Activated T-cell treated with anti-CD3 and anti-CD28 coated beads, Interleukin-2, amount 50 U/mL, for 1 hour (primary cell): ENCODE data around the gene TRPC4.

Experiments used
- DNase-seq: peaks from one replicate; pipeline ENCODE4 v3.0.0-alpha.2; 2020

TRPC4 gene

GRCh38 chr13:37709318-37709717 lies 160.3 kb downstream of the TRPC4 start:
- no peak for DNase-seq

DNA sequence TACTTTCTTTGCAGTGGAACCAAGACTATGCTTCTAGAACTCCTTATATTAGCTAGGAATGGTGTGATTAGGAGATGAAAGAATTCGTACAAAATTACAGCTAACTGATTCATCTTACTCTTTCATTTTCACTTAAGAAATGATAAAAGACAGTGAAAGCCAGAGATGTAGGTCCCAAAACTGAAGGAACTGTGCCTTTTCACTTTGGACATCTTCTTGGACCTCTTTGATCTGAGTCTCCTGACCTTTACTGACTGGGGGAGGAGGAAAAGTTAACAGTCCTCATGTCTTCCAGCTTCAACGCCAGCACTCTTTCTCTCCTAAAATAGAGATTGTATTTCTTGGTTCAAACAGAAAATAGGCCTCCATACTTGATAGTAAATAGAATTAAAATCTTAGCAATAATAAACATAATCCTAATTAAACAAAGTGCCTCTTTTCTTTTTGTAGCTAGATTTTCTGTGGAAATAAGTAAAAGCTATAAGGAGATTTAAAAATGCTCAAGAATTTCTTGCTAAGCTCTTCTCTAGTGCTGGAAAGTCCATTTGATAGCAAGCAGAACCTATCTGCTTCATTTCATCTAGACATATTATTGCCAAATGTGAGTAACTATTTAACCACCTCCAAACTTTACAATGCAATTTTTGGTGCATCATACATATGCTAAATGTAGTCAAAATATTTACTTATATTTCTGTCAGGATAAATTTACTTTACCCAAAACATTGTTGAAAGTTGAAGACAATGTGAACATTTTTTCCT lies 161.7 kb downstream of the TRPC4 start:
- DNase-seq = no peak

- no peak for DNase-seq
Observed at GRCh38 chr13:37706041-37706440, 163.5 kb downstream of the TRPC4 start.

- no peak for DNase-seq
Observed at GRCh38 chr13:37701972-37702371, 167.6 kb downstream of the TRPC4 start.

DNA sequence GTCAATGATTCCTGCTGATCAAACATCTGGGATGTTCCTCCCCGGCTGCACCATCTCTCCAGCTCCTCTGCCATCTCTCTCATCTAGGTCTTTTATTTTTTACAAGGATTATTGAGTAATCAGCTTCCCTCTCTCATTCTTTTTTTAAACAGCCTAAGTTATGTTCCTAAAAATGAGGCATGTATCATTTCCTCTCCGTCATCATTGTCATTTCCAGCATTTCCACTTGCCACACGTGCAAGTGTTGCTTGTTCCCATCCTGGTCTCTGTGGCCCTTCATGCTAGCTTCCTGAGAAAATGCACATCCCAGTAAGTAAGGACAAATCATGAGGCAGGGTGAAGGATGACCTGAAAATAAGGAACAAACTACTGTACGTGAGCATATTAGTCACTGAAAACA lies 168.3 kb downstream of the TRPC4 start:
- no peak for DNase-seq

GRCh38 chr13:37700887-37701286 lies 168.7 kb downstream of the TRPC4 start:
- no peak for DNase-seq

DNA sequence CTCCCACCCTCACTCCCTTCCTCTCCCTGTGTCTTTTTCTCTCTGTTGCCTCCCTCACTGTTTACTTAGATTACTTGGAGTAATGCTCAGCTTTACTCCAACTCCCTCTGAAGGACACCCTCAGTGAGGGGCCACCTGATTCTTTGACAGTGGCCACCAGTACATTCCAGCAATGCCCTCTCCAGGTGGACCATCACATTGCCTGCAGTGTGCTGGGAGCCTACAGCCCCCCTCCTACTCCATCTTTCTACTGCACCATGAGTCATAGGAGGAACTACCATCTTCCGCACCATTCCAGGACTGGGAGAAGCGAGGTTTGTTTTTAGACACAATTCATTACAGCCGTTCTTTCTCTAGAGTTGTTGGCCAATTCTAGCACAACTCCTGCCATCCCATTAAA lies 174.4 kb downstream of the TRPC4 start:
- no peak for DNase-seq

DNA sequence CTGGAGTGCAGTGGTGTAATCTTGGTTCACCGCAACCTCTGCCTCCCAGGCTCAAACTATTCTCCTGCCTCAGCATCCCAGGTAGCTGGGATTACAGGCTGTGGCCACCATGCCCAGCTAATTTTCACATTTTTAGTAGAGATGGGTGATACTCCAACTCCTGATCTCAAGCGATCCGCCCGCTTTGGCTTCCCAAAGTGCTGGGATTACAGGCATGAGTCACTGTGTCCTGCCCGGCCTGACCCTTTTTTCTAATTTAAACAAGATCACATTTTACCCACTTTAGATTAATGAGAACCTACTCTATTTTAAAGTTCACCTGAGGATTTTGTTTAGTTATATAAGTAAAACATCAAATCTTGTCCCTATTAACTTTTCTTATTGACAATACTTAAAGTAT lies 179.2 kb downstream of the TRPC4 start:
- no peak for DNase-seq

- no peak for DNase-seq
Observed at GRCh38 chr13:37686501-37686900, 183.1 kb downstream of the TRPC4 start.

GRCh38 chr13:37685206-37685605 lies 184.4 kb downstream of the TRPC4 start:
- no peak for DNase-seq

GRCh38 chr13:37682496-37682895 lies 187.1 kb downstream of the TRPC4 start:
- no peak for DNase-seq

DNA sequence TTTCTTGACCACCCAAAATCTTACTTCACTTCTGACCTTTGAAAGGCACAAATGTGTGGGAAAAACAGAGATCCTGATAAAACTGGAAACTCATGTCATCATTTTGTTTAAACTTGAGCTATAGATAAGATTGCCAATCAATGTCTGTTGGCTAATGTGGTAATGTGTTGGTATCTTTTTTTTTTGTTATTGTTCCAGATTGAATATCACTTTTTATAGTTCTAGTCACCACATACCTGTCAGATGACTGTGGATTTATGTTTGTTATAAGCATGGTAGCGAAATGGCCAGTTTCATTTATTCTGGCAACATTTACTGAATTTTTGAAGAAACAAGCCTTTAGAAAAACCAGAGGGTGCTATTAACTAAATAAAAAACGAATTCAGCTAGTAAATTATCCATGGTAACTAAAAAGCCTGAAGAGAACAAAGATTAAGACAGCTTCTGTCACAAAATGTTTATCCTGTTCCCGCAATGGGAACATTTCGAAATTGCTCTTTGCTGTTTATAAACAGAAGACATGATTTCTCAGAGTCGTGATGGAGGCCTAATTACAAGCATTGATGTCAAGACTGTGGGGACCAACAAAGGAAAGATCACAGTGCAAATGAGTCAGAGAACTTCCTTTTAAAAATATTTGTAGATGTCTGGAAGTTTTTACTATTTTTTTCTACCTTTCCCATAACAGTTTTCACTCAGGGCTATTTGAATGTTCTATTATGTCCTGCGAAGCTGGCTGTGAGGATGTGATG lies 188.1 kb downstream of the TRPC4 start:
- DNase-seq = no peak

DNA sequence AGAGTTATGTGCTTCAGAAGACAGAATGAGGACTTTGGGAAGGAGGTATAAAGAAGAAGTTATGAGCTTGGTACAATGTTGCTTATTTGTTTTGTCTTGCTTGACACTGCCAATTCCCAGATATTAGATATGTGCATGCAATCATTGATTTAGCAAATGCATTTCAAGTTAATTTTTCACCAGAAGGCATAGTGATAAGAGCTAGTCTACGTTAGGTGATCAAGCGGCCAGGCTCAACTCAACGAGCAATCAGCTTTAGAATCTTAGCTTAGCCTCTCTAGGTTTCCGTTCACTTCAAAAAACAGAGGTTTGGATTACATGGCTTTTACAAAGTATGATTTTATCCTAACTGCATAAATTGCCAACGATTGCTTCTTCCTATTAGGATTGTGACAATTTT lies 189.4 kb downstream of the TRPC4 start:
- no peak for DNase-seq

DNA sequence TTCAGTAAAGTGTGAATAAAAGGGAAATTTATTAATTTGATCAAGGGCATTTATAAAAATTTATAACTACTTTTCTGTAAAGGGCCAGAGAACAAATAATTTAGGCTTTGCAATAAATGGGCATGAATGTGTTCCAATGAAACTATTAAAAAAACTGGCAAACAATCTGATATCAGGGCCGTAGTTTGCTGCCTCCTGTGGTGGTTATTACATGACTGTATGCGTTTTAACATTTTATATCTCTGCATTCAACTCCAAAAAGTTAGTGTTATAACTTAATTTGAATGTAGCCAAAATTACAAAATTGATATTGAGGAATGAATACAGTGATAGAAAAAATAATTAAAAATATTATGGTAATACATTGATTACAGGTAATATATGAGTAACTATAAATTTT lies 190.5 kb downstream of the TRPC4 start:
- no peak for DNase-seq

DNA sequence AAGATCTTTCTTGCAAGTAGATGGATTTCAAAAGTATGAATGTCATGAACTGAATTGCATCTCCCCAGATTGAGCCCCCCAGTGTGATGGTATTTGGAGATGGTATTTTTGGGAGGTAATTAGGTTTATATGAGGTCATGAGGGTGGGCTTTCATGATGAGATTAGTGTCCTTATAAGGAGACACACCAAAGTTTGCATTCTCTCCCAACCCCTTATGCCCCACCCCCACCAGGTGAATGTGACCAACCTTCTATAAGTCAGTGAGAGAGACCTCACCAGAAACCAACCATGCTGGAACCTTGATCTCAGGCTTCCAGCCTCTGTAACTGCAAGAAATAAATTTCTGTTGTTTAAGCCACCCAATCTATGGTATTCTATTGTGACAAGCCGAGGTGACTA lies 199.7 kb downstream of the TRPC4 start:
- no peak for DNase-seq

DNA sequence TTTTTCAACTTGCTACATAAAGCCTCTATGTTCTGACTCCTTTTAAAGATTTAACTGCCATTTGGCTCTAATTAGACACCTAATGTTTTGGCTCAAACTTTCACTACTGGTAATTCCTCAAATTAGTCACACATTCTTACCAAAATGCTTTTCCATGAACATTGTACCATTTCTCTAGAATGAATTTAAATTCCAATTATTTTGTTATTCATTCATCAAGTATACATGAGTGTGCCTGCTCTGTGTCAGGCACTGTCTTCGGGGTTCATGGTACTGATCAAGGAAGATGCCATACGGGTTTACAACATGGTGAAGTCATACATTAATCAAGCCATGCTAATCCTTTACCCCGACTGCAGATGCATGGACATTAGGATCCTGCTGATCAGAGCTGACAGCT lies 201.9 kb downstream of the TRPC4 start:
- no peak for DNase-seq

GRCh38 chr13:37666036-37666435 lies 203.5 kb downstream of the TRPC4 start:
- no peak for DNase-seq

DNA sequence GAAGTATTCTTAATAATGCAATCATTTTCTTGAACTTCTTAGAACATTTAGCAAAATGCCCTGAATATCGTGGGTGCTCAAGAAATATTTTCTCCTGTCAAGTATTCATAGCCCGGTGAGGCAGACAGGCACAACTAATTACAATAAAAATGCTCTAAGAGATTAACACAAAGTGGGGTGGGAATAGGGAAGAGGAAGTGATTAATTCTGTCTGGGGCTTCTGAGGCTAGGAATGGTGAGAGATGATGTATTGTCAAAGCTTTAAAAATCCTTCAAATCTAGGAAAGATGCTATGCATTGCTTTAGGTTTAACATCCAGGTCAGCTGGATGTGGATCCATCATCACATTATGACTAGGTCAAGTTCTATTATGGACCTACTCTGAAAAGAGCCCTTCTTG lies 204.2 kb downstream of the TRPC4 start:
- no peak for DNase-seq

DNA sequence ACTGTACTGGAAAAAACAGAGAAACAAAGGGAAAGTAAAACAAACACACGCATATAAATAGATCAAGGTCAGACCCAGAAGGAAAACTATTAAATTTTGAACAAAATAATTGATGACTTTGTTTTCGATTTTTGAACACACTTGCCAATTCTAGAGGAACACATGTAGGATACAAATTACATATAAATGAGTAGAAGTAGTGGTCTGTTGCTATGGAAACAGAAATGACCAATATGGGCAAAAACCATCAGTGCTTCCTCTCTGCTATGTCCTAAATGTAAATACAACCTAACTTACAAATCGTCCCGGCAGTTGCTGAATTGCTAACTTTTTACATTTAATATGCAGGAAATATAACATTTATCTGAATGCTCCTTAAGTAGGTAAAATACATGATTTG lies 205.8 kb downstream of the TRPC4 start:
- DNase-seq = no peak

DNA sequence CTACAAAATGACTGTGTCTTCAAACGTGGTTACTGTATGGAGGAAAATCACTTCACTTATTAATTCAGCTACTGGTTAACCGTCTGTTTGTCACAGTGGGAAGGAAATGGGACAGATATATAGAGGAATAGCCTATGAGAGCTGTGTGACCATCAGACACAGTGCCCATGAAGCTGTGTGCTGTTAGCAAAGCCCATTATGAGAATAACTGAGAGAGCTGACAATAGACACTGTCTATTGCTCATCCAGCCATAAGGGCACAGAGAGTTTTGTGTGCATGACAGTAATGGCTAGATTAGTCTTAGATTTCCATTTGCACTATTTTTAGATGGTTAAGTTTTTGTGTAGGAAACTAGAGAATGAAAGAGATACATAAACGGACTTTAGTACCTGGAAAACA lies 206.9 kb downstream of the TRPC4 start:
- DNase-seq = no peak

GRCh38 chr13:37657956-37658355 lies 211.6 kb downstream of the TRPC4 start:
- DNase-seq = no peak

- DNase-seq = no peak
Observed at GRCh38 chr13:37657134-37657533, 212.4 kb downstream of the TRPC4 start.

- no peak for DNase-seq
Observed at GRCh38 chr13:37656247-37656940, 213.2 kb downstream of the TRPC4 start.

DNA sequence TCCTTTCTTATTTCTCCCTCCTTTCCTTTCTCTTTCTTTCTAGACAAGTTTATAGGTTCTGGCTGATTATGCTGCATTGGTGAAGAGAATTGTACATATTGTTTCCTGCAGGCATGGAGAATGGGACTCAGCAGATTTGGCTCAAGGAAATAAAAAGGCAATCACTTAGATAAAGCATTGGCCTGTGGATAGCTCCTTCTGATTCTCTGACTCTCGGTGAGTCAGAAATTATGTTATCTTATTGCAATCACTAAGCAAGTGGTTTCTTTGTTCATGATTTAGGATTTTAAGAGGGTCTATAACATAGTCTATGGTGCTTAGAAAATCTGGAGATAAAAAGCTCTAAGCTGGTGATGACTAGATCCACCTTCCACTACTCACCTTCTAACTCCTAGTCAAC lies 217.0 kb downstream of the TRPC4 start:
- DNase-seq = no peak
